GM15510 (cell line): Measurements from ENCODE around the gene TRA2B.

Source experiments
- POLR2A ChIP-seq: IDR thresholded peaks from 3 replicates; pipeline ENCODE4 v1.6.1; 2011; ENCODE audit warnings: borderline replicate concordance; ENCODE audit not compliant: insufficient read length; ENCODE audit errors: extremely low read depth

The TRA2B gene

DNA sequence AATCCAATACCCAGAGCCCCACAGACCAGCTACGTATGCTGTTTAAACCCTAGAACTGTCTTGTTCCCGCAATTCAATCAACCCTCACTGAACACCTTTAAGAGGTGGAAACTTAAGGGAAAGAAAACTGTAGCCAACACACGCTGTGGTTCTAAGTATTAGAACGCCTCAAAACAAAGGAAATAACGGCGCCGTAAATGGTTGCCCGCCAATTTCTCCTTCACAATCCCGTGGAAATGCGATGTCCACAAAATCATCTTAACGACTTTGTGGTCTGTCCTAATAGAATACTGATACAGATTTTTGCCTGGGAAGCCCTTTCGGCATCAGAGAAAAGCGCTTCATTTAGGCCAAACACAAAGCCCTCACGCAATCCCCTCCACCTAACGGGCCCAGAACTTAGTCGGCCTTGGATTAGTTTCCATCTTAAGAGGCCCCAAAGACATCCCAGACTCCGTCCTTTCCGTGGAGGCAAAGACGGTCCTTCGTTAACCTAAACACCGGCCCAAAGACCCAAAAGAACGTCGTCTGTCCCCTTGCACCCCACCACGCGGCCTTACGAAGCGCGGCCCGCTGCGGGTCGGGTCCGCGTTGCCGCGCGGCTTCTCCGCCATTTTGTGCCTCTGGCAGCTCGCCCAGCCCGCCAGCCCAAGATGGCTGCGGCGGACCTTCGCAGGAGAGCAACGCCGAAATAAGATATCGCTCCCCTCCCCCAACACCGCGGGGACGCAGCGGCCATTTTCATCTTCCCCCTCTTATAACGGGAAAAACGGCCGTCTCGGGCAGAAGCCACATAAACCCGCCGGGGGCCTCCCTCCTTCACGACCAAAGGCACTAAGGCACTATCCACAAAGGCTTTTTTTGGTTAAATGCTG, 763 bp downstream of the TRA2B start:
- no peak for TF ChIP-seq POLR2A

DNA sequence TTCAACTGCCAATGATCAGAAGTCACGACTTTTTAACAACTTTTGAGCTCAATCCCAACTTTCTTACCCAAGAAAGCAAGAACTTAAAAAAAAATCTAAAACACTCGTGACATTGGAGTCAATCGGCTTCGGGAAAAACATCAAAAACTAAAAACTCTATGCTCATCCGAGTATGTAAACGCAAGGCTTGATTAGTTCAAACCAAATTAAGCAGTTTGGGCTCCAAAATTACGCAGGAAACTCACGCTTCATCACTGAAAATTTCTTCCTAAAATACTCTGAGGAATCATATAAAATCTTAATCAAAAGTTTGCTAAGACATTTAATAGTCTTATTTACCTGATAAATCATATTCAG, 1.6 kb downstream of the TRA2B start:
- TF ChIP-seq POLR2A = no peak

DNA sequence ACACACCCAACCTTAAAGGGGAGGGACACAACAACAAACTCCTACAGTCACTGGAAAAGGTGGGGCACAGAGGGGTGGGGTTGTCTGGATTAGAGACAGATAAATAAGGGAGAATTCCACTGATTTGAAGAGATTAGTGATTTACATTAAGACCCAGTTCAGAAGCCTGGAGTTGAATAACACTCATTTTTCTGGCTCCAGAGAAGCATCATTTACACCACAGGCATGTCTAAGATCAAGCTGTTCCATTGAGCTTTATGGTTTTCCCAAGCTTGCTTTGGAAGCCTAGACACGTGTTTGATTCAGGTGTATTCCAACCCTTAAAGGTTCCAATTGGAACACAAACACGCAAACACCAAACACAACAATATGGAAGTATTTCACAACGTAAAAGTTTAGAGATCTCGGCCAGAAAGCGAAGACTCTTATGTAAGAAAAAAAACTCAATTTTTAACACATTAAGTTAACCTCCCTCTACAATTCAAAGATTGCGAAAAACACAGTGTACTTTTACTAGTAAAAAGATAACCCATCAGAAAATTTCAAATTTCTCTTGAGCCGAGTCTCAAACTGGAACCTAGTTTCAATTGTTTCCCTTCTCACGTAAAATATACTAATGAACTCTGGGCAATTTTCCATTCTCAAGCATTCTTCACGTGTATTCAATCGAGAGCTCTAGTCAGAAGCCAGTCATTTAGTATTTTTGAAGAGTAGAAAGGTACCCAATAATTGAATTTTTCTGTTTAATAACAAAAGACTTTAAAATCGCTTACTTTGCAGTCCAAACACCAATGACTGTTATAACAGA, 2.1 kb downstream of the TRA2B start:
- no peak for TF ChIP-seq POLR2A

DNA sequence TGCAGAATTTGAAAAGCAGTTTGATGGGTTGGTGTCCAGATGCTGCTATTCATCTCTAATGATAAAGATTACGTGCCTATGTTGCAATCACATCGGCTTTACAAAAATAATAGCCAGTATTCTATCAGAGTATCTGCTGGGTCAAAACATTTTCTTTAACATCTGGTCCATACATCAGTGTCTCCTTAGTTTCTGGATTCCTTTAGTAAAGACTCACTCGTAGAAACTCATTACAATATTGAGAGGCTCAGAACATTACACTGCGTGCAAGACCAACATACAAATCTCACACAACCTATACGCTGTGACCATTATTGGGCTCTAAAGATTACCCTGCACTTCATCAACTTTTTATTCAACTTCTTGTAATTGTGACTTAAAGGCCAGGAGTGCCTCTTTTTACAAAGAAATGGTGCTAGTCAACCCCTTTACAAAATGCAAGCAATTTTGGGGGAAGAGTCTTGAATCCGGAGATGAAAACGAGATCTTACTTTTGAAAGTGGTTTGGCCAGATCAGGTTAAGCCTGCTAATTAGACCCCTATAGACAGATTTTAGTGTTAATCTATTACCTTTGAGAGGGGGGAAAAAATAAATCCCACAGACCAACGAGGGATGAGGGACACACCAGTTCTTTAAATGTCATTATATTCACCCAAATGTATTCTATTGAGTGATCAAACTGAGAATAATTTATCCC, 2.9 kb downstream of the TRA2B start:
- TF ChIP-seq POLR2A = no peak

DNA sequence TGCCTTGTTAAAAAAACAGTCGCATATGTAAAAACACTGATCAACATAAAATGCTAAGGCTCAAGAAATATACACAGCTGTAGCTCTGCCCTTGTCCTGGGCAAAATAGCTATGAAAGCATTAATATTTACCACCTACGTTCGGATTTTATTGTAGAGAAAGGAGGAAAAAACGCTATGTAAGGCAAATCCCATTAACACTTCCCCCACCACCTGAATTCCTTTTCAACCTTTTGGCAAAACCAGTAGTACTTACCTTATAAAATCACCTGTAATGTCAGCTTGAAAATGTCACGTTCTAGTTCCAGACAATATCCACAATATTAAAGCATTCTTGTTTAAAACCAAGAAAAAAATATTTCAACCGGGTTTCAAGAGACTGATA, 3.6 kb downstream of the TRA2B start:
- TF ChIP-seq POLR2A = no peak

DNA sequence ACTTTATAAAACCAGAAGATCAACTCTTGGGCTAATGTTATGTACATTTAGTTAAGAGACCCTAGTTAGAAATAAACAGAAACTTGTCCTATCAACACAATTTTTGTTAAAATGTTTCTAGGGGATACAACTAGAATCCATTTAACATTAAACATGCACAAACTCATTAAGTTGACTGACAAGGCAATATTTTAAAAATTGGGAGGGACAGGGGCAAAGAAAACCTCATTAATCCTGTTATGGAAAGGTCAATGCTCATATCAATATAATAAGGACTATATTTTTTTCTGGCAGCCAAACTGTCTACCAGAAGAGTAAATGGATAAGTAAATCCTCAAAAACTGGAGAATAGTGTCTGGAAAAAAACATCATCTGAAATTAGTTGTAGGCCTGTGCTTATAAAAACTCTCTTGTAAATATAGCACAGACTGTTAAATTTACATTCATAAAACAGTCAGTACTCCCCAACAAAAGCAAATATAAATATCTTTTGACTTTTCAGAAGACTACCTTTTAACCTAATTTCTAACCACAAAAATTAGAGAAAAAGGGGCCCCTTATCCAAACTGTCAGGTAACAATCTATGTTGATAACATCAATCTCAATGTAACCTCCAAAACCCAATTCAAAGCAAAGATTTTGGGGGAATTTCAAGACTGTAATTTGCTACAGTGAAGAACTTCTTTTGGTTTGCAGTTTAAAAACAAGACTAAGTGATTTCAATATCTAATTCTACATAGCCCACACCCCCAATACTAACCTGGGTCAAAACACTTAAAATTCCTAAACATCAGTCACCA, 4.2 kb downstream of the TRA2B start:
- no peak for TF ChIP-seq POLR2A

DNA sequence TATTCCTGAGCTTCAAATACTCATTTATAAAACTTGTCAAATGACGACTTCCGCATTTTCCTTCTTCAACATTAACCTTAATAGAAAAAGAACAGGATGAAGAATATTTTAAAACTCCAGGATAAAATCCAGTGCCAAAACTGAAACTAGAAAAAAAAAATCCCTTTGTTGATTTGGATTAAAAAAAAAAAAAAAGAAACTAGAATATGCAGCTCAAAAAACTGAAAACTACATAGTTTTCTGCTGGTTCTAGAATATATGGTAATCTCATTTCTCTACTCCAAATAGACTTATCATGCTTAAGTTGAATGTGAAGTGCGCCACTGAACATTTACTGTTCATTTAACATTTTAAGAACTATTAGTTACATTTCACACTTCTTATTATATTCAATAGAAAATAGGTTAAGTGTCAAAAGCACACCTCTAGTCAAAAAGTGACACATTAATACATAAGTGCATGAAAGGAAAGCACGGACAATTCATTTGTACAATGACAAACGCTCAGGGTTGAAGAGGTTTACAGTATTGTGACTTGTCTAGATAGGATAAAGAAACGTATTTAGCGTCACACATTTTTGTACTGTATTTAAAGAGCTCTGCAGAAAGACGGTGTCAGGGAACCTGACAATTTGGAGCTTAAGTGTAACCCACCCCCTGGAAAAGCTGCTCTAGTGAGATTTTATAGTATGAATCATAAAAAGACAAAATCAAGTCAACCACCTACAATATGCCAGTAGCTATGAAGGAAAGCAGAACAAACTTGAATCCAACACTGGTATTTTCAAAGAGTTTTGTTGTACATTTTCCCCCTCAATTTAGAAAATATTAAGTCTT, 5.8 kb downstream of the TRA2B start:
- TF ChIP-seq POLR2A = no peak

DNA sequence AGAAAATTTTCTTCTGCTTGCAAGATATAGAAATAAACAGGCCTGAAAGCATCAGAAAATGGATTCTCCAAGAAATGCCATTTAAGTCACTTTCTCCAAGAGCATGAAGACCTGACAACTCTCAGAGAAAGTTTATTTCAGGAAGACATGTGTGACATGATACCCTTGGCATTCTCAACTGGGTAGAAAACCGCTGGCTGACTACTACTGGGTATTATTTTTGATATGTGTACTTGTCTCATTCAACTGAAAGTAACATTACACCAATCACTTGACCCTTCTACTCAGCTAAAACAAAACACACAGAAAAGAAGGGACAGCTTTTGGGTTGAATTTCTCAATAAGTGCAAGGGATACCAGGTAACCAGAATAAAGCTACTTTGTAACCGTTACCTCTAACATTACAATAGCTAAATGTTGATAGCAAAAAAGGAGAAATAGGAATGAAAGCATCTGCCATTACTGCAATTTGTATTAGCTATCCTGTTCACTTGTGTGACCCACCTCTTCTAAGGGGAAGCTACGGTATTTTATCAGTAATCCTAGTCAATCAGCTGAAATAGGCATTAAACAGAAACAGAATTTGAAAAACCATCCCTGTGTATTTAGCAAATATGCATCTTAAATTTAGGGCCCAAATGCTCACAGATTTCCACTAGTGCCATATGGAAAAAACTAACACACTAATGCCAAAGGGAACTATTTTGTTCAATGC, 7.3 kb downstream of the TRA2B start:
- TF ChIP-seq POLR2A = no peak

DNA sequence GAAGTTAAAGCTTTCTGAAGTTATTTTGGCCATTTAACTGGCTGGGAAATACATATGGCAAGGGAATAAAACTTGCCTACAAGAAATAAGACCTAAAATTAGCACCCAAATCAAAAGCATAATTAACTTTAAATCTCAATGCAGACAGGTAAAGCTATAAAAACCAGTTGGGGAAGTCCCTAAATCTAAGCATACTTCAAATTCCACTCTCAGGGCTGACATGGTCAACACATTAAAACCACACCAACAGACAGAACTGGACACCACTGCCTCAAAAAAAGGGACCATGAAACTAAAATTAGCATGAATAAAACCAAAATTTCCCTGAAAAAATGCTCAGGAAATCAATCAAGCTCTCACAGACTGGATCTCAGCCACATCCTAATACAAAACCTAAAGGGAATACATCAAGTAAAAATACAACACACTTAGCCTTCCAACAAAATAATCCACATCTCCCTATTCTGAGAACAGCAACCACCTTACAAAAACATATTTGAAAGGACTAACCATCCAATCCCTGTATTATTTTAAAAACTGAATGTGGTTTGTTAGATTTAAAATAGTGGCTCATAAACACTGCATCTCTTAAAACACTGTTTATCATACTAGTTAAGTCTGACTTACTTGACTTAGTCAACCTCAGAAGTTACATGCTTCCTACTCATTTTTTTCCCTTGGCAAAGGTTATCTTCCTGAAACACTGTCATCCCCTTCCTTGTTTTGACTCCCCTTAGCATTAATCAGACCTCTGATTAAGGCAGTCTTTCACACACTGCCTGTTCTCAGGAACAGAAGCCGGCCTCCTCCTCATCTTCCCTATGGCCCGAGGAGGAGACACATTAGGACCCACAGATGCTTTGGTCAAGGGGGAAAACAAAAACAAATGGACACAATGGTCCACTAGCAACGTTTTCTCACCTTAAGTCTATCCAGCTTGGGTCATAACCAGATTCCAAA, 8.3 kb downstream of the TRA2B start:
- no peak for TF ChIP-seq POLR2A

DNA sequence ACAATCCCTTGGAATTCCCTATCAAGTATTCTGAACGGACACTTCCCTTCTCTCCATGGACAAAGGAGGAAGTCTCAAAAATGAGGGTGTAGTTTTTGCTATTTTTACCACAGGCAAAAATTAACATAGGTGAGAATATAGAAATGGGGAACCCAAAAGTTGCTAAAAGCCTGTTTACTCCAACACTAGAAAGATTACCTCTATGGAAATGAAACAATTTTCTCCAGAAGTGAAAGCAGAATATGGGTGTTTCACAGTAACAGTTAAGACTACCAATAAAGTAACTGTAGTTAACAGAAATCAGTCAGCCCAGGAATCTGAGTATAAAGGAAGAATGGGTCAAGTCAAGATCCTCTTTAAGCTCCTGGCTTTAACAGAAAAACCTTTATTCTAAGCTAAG, 9.3 kb downstream of the TRA2B start:
- TF ChIP-seq POLR2A = no peak

DNA sequence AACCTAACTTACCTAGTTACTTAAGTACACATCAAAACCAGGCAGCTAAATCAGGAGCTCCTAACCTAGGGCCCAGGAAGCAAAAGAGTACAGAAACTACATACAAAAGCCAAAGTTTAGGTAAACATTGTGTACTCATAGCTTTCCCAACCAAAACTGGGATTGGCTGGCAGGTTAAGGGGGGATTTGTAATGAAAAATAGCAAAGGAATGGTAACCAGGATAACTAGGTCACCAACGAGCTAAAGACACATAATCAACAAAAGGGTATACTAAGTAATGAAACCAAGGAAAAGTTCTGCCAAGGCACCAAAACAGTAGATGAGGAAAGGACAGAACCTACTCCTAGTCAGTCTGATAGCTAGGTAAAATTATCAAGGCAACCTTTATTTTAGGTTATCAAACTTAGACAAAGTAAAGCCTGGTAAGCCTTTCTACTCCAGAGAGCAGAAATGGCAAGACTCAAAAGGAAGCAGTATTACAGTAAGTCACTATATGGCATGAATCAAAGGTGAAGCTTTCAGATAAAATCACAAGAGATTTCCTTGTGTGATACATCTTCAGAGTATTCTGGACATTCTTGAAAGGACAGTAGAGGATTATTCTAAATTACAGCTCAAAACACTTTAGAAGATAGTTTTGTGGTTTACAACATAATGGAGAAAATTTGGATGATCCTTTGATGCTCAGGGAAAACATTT, 10.2 kb downstream of the TRA2B start:
- no peak for TF ChIP-seq POLR2A
